8988T (cell line): Measurements from ENCODE around the gene TRIM67.

Experiments
- DNase-seq: peaks from one replicate; pipeline ENCODE4 v3.0.0; 2011

Gene TRIM67

GRCh38 chr1:231238298-231238697 lies 76.4 kb downstream of the TRIM67 start:
- no peak for DNase-seq

GRCh38 chr1:231240531-231240882 lies 78.6 kb downstream of the TRIM67 start:
- no peak for DNase-seq

GRCh38 chr1:231240883-231241735 lies 79.3 kb downstream of the TRIM67 start, which contains the start of gene GNPAT:
GNPAT (plus strand) TSS chr1:231241212; CDS start chr1:231241379, 167 bp downstream.
- peak; percentile 82 for DNase-seq

- no peak for DNase-seq
Observed at GRCh38 chr1:231241750-231242149, 79.9 kb downstream of the TRIM67 start.

- DNase-seq = no peak
Observed at GRCh38 chr1:231242516-231243198, 80.8 kb downstream of the TRIM67 start.

- DNase-seq = no peak
Observed at GRCh38 chr1:231248778-231249177, 86.9 kb downstream of the TRIM67 start.

- DNase-seq = no peak
Observed at GRCh38 chr1:231252336-231252735, 90.5 kb downstream of the TRIM67 start.

GRCh38 chr1:231260351-231260750 lies 98.5 kb downstream of the TRIM67 start:
- no peak for DNase-seq

- no peak for DNase-seq
Observed at GRCh38 chr1:231264642-231265041, 102.8 kb downstream of the TRIM67 start.

GRCh38 chr1:231265379-231265778 lies 103.5 kb downstream of the TRIM67 start:
- no peak for DNase-seq

- no peak for DNase-seq
Observed at GRCh38 chr1:231266811-231267322, 105.0 kb downstream of the TRIM67 start.
